H1 (cell line): ENCODE results near the gene RAP1A. TPM values are rescaled to one million over a fixed set of nuclear protein-coding genes. Genes with fewer than 3 reads are reported as not detected.

ENCODE experiments used
- ASH2L ChIP-seq: fragments of 200-600, 300-600 bp; sonication (generic); IDR thresholded peaks from one replicate; pipeline ENCODE4 v1.7.1; 2017; ENCODE audit warnings: low read length
- ATF2 ChIP-seq: IDR thresholded peaks from 2 replicates; pipeline ENCODE4 v1.6.1; 2012; ENCODE audit warnings: low read length, inconsistent platforms
- CTBP2 ChIP-seq: IDR thresholded peaks from 2 replicates; pipeline ENCODE4 v1.7.0; 2011; ENCODE audit warnings: borderline replicate concordance, mild to moderate bottlenecking, moderate library complexity, mixed read lengths, low read length; ENCODE audit not compliant: insufficient read depth, insufficient read length
- JUND ChIP-seq: IDR thresholded peaks from 2 replicates; pipeline ENCODE4 v1.6.1; 2011; ENCODE audit warnings: mild to moderate bottlenecking, improper control_type of control experiment, low read length
- POLR2A ChIP-seq, 2 experiments: IDR thresholded peaks; 1 replicate in 1 of 2; 2 replicates in 1 of 2; pipeline ENCODE4 v1.6.1; 2011; ENCODE audit warnings: low read depth in 2 of 2, low read length in 2 of 2, mild to moderate bottlenecking in 2 of 2; ENCODE audit errors: control extremely low read depth in 1 of 2
- polyA plus RNA-seq, 7 experiments: library from polyadenylated mRNA; depleted of rRNA in 3 of 7; stranded (reverse) in 5 of 7; unstranded in 2 of 7; fragments of >200 nt in 5 of 7; fragments of 200-250 nt in 2 of 7; gene quantifications; 1 replicate in 5 of 7; 2 replicates in 1 of 7; 4 replicates in 1 of 7; pipeline versions ENCODE4 v1.2.1 to v1.2.3, GENCODE V29; 2011 to 2013; ENCODE audit warnings: missing spikeins in 2 of 7, mixed read lengths in 2 of 7
- total RNA-seq: library from RNA; stranded (reverse); fragmentation: NEBNext Ultra II Directional; extraction: Animal tissue kit (Norgen Biotek cat#: 25700); gene quantifications from 2 replicates; pipeline ENCODE4 v1.2.1, GENCODE V29; 2021

RAP1A gene
- total and polyA plus RNA-seq, 2 of the 8 experiments (the other 6 are each of a cell fraction or from before 2014, with no cell fraction given): 10.9 to 35.8 TPM

GRCh38 chr1:111706921-111707320 is 87.3 kb downstream of the RAP1A start (continued):
- TF ChIP-seq ASH2L (no peak), ATF2 (no peak), CTBP2 (no peak), POLR2A (IDR thresholded peaks at IDR 0.05; ENCODE audit: control extremely low read depth in 1 of 2, low read depth in 2 of 2, low read length in 2 of 2) (no peak), JUND (no peak)
